Cardiac muscle cell (in vitro differentiated cells and primary cell): ENCODE results near the gene HCN3. TPM values are rescaled to one million over a fixed set of nuclear protein-coding genes. Genes with fewer than 3 reads are reported as not detected.

ENCODE experiments used
- DNase-seq, 2 donors: peaks; one replicate each; pipeline versions ENCODE4 v3.0.0 to v3.0.0-alpha.2; 2010 to 2017; ENCODE audit warnings: low read depth in 1 of 2, low spot score in 1 of 2
- H3K27ac ChIP-seq: fragments of 200-600 bp; sonication (generic); 2 replicates; pipeline ENCODE4 v1.5.1; 2016
- H3K27me3 ChIP-seq: fragments of 200-600 bp; sonication (generic); 2 replicates; pipeline ENCODE4 v1.6.0; 2016; ENCODE audit warnings: control low read depth
- H3K36me3 ChIP-seq: fragments of 200-600 bp; sonication (generic); 2 replicates; pipeline ENCODE4 v1.5.1; 2016; ENCODE audit warnings: control low read depth
- H3K4me1 ChIP-seq: fragments of 200-600 bp; sonication (generic); 2 replicates; pipeline ENCODE4 v1.8.1; 2017; ENCODE audit warnings: low read depth, mild to moderate bottlenecking, mixed run types
- H3K4me3 ChIP-seq: fragments of 200-600 bp; sonication (generic); 2 replicates; pipeline ENCODE4 v1.5.1; 2016; ENCODE audit warnings: mild to moderate bottlenecking
- H3K9me3 ChIP-seq: fragments of 200-600 bp; sonication (generic); 2 replicates; pipeline ENCODE4 v1.5.1; 2017; ENCODE audit warnings: low read depth, mild to moderate bottlenecking, control low read depth
- CTCF ChIP-seq: IDR thresholded peaks from 2 replicates; pipeline ENCODE4 v1.5.1; 2012; ENCODE audit warnings: low read depth, mild to moderate bottlenecking, low read length
- polyA plus RNA-seq: library from polyadenylated mRNA; unstranded; fragments of >200 nt; fragmentation: Nextera tagmentation; extraction: Ambion mirVana; gene quantifications from 2 replicates; pipeline ENCODE4 v1.2.1, GENCODE V29; 2016
- total RNA-seq: library from RNA; depleted of rRNA; stranded (reverse); fragments of >200 nt; gene quantifications from 2 replicates; pipeline ENCODE4 v1.2.3, GENCODE V29; 2016

The HCN3 gene
- total and polyA plus RNA-seq, 2 experiments from 2014 or later = 1.7 to 12.9 TPM

DNA sequence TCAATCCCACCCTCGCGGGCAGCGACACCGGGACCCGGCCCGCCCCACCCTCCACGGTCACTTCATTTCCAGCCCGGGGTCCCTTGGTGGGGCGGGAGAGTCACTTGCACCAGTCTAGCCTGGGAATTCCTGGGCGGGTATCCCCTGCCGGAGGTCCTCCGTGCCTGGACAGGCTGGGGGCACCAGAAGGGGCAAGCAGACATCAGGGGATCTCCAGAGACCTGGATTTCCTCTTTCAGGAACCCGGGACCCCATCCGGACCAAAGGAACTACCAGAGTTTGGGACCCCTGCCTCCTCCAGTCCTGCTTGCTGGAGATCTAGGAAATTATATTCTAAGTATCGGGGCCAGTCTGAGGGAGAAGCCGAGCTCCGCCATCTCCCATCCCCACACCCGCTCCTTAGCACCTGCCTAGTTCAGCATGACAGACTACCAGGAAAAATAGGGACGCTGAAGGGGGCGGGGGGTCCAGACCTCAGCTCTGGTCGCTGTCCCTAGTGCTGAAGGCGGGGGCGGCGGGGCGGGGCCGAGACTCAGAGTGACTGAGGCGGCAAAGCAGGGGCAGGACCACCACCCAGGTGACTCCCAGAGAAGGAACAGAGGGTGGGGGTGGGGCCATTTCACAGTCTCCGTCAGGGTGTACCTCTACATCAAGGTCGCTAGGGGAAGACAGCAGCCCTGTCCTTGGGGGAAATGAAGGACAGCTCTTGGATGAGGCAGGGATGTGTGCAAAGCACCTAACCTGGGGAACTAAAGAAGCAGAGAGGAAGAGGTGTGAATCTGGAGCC, 832 bp downstream of the HCN3 start:
- TF ChIP-seq CTCF = peak; percentile 27
- H3K27me3 ChIP-seq = no peaks in the 10 kb centered on the region
- peaks cover 4% of the 10 kb centered on the region for H3K4me1 ChIP-seq
- no peaks in the 10 kb centered on the region for H3K36me3 ChIP-seq
- no peaks in the 10 kb centered on the region for H3K9me3 ChIP-seq
- peak overlapping the region; percentile 74 for H3K4me3 ChIP-seq
- H3K27ac ChIP-seq = no peak overlapping the region
- peak; percentile 16 to 87 for DNase-seq

DNA sequence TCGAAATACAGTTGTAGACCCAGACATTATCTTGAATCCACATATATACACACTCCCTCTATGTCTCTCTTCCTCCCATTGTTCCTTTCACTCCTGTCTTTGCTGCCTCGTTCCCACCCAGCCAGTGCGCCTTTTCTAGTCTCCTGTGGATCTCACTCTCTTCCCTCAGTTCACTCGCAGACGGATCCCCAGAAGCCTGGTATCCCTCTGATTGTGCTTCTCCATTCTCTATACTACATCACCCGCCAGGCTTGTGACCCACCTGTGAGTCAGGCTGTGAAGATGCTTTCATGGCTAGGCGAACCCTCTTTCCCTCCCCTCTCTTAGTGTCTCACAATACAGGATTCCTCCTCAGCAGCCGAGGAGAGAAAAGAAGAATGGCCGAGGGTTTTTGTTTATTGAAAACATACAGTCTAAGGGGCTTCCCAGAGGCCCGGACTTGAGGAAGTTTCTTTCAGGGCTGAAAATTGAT, 1.5 kb downstream of the HCN3 start:
- Histone ChIP-seq H3K4me3 (no peak overlapping the region), H3K36me3 (no peaks in the 10 kb centered on the region), H3K9me3 (no peaks in the 10 kb centered on the region), H3K27ac (no peak overlapping the region), H3K27me3 (no peaks in the 10 kb centered on the region), H3K4me1 (peaks cover 3% of the 10 kb centered on the region)
- TF ChIP-seq CTCF = no peak
- no peak for DNase-seq

DNA sequence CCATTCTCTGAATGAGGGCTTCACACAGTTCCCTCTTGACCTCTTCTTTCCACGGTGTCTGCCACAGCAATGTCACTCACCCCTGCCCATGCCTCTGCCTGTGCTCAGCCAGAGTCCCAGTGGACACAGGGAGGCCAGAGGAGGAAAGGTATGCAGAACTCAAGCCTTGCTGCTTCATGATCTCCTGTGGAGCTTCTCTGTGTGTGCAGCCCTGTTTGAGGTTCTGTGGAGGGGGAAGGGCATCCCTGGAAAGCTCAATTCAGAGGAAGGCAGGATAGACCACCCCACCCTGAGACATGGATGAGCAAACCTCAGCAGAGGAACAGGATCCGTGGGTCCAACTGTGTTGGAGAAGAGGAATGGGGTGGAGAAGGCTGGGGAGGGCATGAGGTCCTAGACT, 2.0 kb downstream of the HCN3 start:
- Histone ChIP-seq H3K9me3 (no peaks in the 10 kb centered on the region), H3K4me1 (no peaks in the 10 kb centered on the region), H3K36me3 (no peaks in the 10 kb centered on the region), H3K27ac (no peak overlapping the region), H3K4me3 (no peak overlapping the region), H3K27me3 (no peaks in the 10 kb centered on the region)
- no peak for DNase-seq
- no peak for TF ChIP-seq CTCF

- no peak overlapping the region for H3K4me3 ChIP-seq
- TF ChIP-seq CTCF = no peak
- H3K27ac ChIP-seq = no peak overlapping the region
- DNase-seq = no peak
- no peaks in the 10 kb centered on the region for H3K36me3 ChIP-seq
- no peaks in the 10 kb centered on the region for H3K27me3 ChIP-seq
- H3K4me1 ChIP-seq = no peaks in the 10 kb centered on the region
- no peaks in the 10 kb centered on the region for H3K9me3 ChIP-seq
Observed at GRCh38 chr1:155282488-155283091, 5.3 kb downstream of the HCN3 start.

GRCh38 chr1:155284476-155284875, 7.2 kb downstream of the HCN3 start:
- no peak for TF ChIP-seq CTCF
- Histone ChIP-seq H3K36me3 (no peaks in the 10 kb centered on the region), H3K27me3 (no peaks in the 10 kb centered on the region), H3K27ac (no peak overlapping the region), H3K4me3 (no peak overlapping the region), H3K4me1 (no peaks in the 10 kb centered on the region), H3K9me3 (no peaks in the 10 kb centered on the region)
- DNase-seq = no peak
